GM20000 (cell line): ENCODE data around the gene CCDC196.
A peak's percentile ranks its signal among the peaks of the same experiment; 100 is the strongest.
"Not testable (repeated sequence)": the region's sequence is repeated elsewhere in the genome, so short reads cannot be mapped to it uniquely, and the experiment has no call there.

Source experiments
- DNase-seq: peaks from one replicate; pipeline ENCODE4 v3.0.0; 2012; ENCODE audit warnings: low spot score
- CTCF ChIP-seq: IDR thresholded peaks from 2 replicates; pipeline ENCODE4 v1.5.1; 2012; ENCODE audit warnings: mild to moderate bottlenecking, control low read depth; ENCODE audit errors: extremely low read depth, missing control alignments

The CCDC196 gene

GRCh38 chr14:66496188-66496807, 10.1 kb downstream of the CCDC196 start:
- no peak for TF ChIP-seq CTCF
- no peak for DNase-seq

GRCh38 chr14:66496911-66497310, 10.7 kb downstream of the CCDC196 start:
- peak; percentile 6 for DNase-seq
- TF ChIP-seq CTCF = no peak

- no peak for TF ChIP-seq CTCF
- DNase-seq = no peak
Measured at GRCh38 chr14:66498311-66498710, 12.1 kb downstream of the CCDC196 start.

- no peak for TF ChIP-seq CTCF
- no peak for DNase-seq
Measured at GRCh38 chr14:66501592-66501991, 15.4 kb downstream of the CCDC196 start.

GRCh38 chr14:66502836-66503235, 16.7 kb downstream of the CCDC196 start:
- DNase-seq = not testable (repeated sequence)

GRCh38 chr14:66503532-66503931, 17.4 kb downstream of the CCDC196 start:
- DNase-seq = no peak
- TF ChIP-seq CTCF = no peak

- no peak for DNase-seq
- TF ChIP-seq CTCF = no peak
Measured at GRCh38 chr14:66507181-66507721, 21.1 kb downstream of the CCDC196 start.

GRCh38 chr14:66507722-66508546, 21.8 kb downstream of the CCDC196 start, which contains the start of gene GPHN:
TSS of gene GPHN (plus strand) at chr14:66508147.
- DNase-seq = peak; percentile 90
- peak; percentile 29 for TF ChIP-seq CTCF
